GM23248 (cell line): ENCODE data around the gene CAPN14. TPM values are rescaled to one million over a fixed set of nuclear protein-coding genes. Genes with fewer than 3 reads are reported as not detected.

Experiments
- DNase-seq: peaks from one replicate; pipeline ENCODE4 v3.0.0-alpha.2; 2015
- H2AFZ ChIP-seq: fragments of 200-600 bp; sonication (generic); 2 replicates; pipeline ENCODE4 v1.6.1; 2016; ENCODE audit warnings: antibody characterized with exemption
- H3F3A ChIP-seq: fragments of 200-600 bp; sonication (generic); 2 replicates; pipeline ENCODE4 v1.6.1; 2016; ENCODE audit warnings: mild to moderate bottlenecking, antibody characterized with exemption, mixed run types; ENCODE audit not compliant: insufficient read depth
- H3K27ac ChIP-seq: fragments of 200-600 bp; sonication (generic); 2 replicates; pipeline ENCODE4 v1.5.1; 2016; ENCODE audit warnings: mild to moderate bottlenecking
- H3K27me3 ChIP-seq: fragments of 200-600 bp; sonication (generic); replicated peaks from 2 replicates; pipeline ENCODE4 v1.6.1; 2016; ENCODE audit warnings: mild to moderate bottlenecking; ENCODE audit not compliant: insufficient read depth
- H3K36me3 ChIP-seq: fragments of 200-600 bp; sonication (generic); 2 replicates; pipeline ENCODE4 v1.6.1; 2016; ENCODE audit warnings: low read depth, mild to moderate bottlenecking
- H3K4me1 ChIP-seq: fragments of 200-600 bp; sonication (generic); 2 replicates; pipeline ENCODE4 v1.6.1; 2016; ENCODE audit warnings: mild to moderate bottlenecking; ENCODE audit not compliant: insufficient read depth
- H3K4me2 ChIP-seq: fragments of 200-600 bp; sonication (generic); one replicate; pipeline ENCODE4 v1.6.1; 2016; ENCODE audit warnings: mild to moderate bottlenecking; ENCODE audit not compliant: unreplicated experiment
- H3K4me3 ChIP-seq: fragments of 200-600 bp; sonication (generic); 2 replicates; pipeline ENCODE4 v1.5.1; 2016; ENCODE audit warnings: mild to moderate bottlenecking
- H3K79me2 ChIP-seq: fragments of 200-600 bp; sonication (generic); 2 replicates; pipeline ENCODE4 v1.6.1; 2016; ENCODE audit warnings: mild to moderate bottlenecking; ENCODE audit not compliant: insufficient read depth
- H3K9ac ChIP-seq: fragments of 200-600 bp; sonication (generic); 2 replicates; pipeline ENCODE4 v1.6.1; 2016; ENCODE audit warnings: mild to moderate bottlenecking
- H3K9me2 ChIP-seq: fragments of 200-600 bp; sonication (generic); 2 replicates; pipeline ENCODE4 v1.6.1; 2016; ENCODE audit warnings: mixed run types, mild to moderate bottlenecking, moderate library complexity; ENCODE audit not compliant: insufficient read depth
- H3K9me3 ChIP-seq: fragments of 200-600 bp; sonication (generic); one replicate; pipeline ENCODE4 v1.6.1; 2017; ENCODE audit warnings: low read depth
- H4K20me1 ChIP-seq: fragments of 200-600 bp; sonication (generic); 2 replicates; pipeline ENCODE4 v1.6.0; 2016; ENCODE audit not compliant: insufficient read depth
- EZH2 ChIP-seq: fragments of 200-600 bp; sonication (generic); IDR thresholded peaks from 2 replicates; pipeline ENCODE4 v1.6.1; 2018; ENCODE audit warnings: antibody characterized with exemption, mild to moderate bottlenecking; ENCODE audit not compliant: insufficient read depth, poor library complexity, severe bottlenecking
- EZH2phosphoT487 ChIP-seq: fragments of 200-600 bp; sonication (generic); IDR thresholded peaks from 2 replicates; pipeline ENCODE4 v1.6.1; 2018; ENCODE audit warnings: antibody characterized with exemption, moderate library complexity, mild to moderate bottlenecking, low read depth; ENCODE audit not compliant: insufficient read depth
- WGBS, 2 experiments: methylation state at CpG; one replicate each; pipeline ENCODE4 v1.1.6; 2015 to 2017; ENCODE audit warnings: low lambda C conversion rate in 2 of 2, low coverage in 1 of 2; ENCODE audit errors: missing lambda C conversion rate in 2 of 2; 5-methylcytosine and 5-hydroxymethylcytosine counted together
- in situ Hi-C: fragments of 300-500 bp; cut with MboI; formaldehyde crosslinking; loops from 2 replicates; pipeline ENCODE4 v1.15.0; 2020
- polyA plus RNA-seq: library from polyadenylated mRNA; unstranded; fragments of >200 nt; fragmentation: Nextera tagmentation; extraction: Ambion mirVana; gene quantifications from 2 replicates; pipeline ENCODE4 v1.2.1, GENCODE V29; 2016
- total RNA-seq: library from RNA; depleted of rRNA; stranded (reverse); fragments of >200 nt; shearing (Covaris generic); gene quantifications from 2 replicates; pipeline ENCODE4 v1.2.3, GENCODE V29; 2014

CAPN14 gene
- total and polyA plus RNA-seq, 2 experiments from 2014 or later, result 0.11 TPM; not detected in 1

- Histone ChIP-seq H3K79me2 (no peaks in the 10 kb centered on the region), H3K36me3 (no peaks in the 10 kb centered on the region), H2AFZ (no peak overlapping the region), H4K20me1 (no peaks in the 10 kb centered on the region), H3K4me1 (no peaks in the 10 kb centered on the region), H3K9me3 (no peaks in the 10 kb centered on the region), H3K4me2 (no peak overlapping the region), H3K9ac (no peak overlapping the region), H3F3A (no peaks in the 10 kb centered on the region), H3K27me3 (peaks cover 17% of the 10 kb centered on the region), H3K4me3 (no peak overlapping the region), H3K27ac (no peak overlapping the region), H3K9me2 (no peaks in the 10 kb centered on the region)
- WGBS, 2 experiments, result 57 to 72% methylated on average over 2 of the region's 2 CpGs
- TF ChIP-seq EZH2 (no peak), EZH2phosphoT487 (no peak)
- DNase-seq, result no peak
- in situ Hi-C loops, result no loop called here
Observed at GRCh38 chr2:31148514-31148913, 68.8 kb downstream of the CAPN14 start.

GRCh38 chr2:31147645-31148044, 69.7 kb downstream of the CAPN14 start:
- Histone ChIP-seq H3K9ac (no peak overlapping the region), H4K20me1 (no peaks in the 10 kb centered on the region), H3F3A (no peaks in the 10 kb centered on the region), H3K36me3 (no peaks in the 10 kb centered on the region), H3K27ac (no peak overlapping the region), H3K27me3 (peaks cover 17% of the 10 kb centered on the region), H3K9me2 (no peaks in the 10 kb centered on the region), H3K79me2 (no peaks in the 10 kb centered on the region), H3K4me2 (no peak overlapping the region), H3K9me3 (no peaks in the 10 kb centered on the region), H2AFZ (no peak overlapping the region), H3K4me1 (no peaks in the 10 kb centered on the region), H3K4me3 (no peak overlapping the region)
- DNase-seq, result no peak
- in situ Hi-C loops, result no loop called here
- 62 to 66% methylated on average over 5 of the region's 5 CpGs for WGBS, 2 experiments
- TF ChIP-seq EZH2phosphoT487, result no peak
- no peak for TF ChIP-seq EZH2

GRCh38 chr2:31142110-31142509, 75.2 kb downstream of the CAPN14 start:
- no peak overlapping the region for H3K4me3 ChIP-seq
- H3K9me3 ChIP-seq, result no peaks in the 10 kb centered on the region
- DNase-seq, result no peak
- WGBS, 2 experiments, result 29 to 37% methylated on average over 3 of the region's 3 CpGs
- no peaks in the 10 kb centered on the region for H3K9me2 ChIP-seq
- H3K79me2 ChIP-seq, result no peaks in the 10 kb centered on the region
- peaks cover 16% of the 10 kb centered on the region for H3K27me3 ChIP-seq
- H2AFZ ChIP-seq, result no peak overlapping the region
- H3K4me1 ChIP-seq, result no peaks in the 10 kb centered on the region
- no peaks in the 10 kb centered on the region for H3K36me3 ChIP-seq
- no peak overlapping the region for H3K4me2 ChIP-seq
- no peak overlapping the region for H3K27ac ChIP-seq
- in situ Hi-C loops, result no loop called here
- H3F3A ChIP-seq, result no peaks in the 10 kb centered on the region
- no peak for TF ChIP-seq EZH2
- TF ChIP-seq EZH2phosphoT487, result no peak
- H3K9ac ChIP-seq, result no peak overlapping the region
- H4K20me1 ChIP-seq, result no peaks in the 10 kb centered on the region

DNA sequence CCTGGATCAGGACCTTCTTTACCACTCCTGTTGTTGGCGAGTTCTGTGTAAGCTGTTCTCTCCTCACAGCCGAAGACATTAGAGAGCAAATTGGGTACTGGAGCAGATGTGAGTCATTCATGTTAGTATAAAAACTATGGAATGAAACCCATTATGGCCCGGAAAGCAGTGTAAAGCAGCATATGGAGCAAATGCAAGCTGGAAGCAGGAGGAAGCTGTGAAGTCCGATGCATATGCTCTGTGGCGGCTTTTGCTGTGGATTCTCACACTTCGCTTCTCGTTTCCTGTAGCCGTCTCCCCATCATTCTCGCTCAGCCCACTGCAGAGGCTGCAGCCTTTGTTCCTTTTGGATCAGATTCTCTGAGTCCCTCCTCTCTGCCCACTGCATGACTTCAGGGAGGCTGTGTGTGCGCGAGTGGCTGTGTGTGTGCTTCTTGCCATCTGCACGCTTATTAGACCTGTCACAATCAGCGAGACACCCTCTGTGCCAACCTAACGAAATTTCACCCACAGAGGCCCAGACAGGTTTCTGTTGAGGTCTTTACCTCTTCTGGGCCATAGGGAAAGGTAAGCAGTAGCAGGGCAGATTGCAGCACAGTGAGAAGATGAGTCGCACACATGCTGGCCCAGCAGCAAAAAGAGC, 75.8 kb downstream of the CAPN14 start:
- Histone ChIP-seq H3K9ac (no peak overlapping the region), H3K4me3 (no peak overlapping the region), H3F3A (no peaks in the 10 kb centered on the region), H3K36me3 (no peaks in the 10 kb centered on the region), H3K4me2 (no peak overlapping the region), H2AFZ (no peak overlapping the region), H3K27me3 (peaks cover 21% of the 10 kb centered on the region), H4K20me1 (no peaks in the 10 kb centered on the region), H3K9me2 (no peaks in the 10 kb centered on the region), H3K27ac (no peak overlapping the region), H3K79me2 (no peaks in the 10 kb centered on the region), H3K9me3 (no peaks in the 10 kb centered on the region), H3K4me1 (no peaks in the 10 kb centered on the region)
- peak; percentile 14 for DNase-seq
- 69 to 73% methylated on average over 15 of the region's 15 CpGs for WGBS, 2 experiments
- in situ Hi-C loops, result no loop called here
- TF ChIP-seq EZH2 (no peak), EZH2phosphoT487 (no peak)

- H3K27me3 ChIP-seq, result peaks cover 28% of the 10 kb centered on the region
- H3K27ac ChIP-seq, result no peak overlapping the region
- no peaks in the 10 kb centered on the region for H3F3A ChIP-seq
- H3K4me1 ChIP-seq, result no peaks in the 10 kb centered on the region
- H3K9ac ChIP-seq, result no peak overlapping the region
- no peaks in the 10 kb centered on the region for H3K9me3 ChIP-seq
- H3K9me2 ChIP-seq, result no peaks in the 10 kb centered on the region
- in situ Hi-C loops, result no loop called here
- no peaks in the 10 kb centered on the region for H3K79me2 ChIP-seq
- TF ChIP-seq EZH2phosphoT487 (no peak), EZH2 (no peak)
- no peaks in the 10 kb centered on the region for H3K36me3 ChIP-seq
- no peak overlapping the region for H3K4me3 ChIP-seq
- H2AFZ ChIP-seq, result no peak overlapping the region
- no peaks in the 10 kb centered on the region for H4K20me1 ChIP-seq
- peak; percentile 7 for DNase-seq
- no peak overlapping the region for H3K4me2 ChIP-seq
- WGBS, 2 experiments, result 90 to 93% methylated on average over 8 of the region's 8 CpGs
Observed at GRCh38 chr2:31140151-31140550, 77.2 kb downstream of the CAPN14 start.
